ENCODE results near the gene ARHGEF3.
A peak's percentile ranks its signal among the peaks of the same experiment; 100 is the strongest.
"Not testable (repeated sequence)": the region's sequence is repeated elsewhere in the genome, so short reads cannot be mapped to it uniquely, and the experiment has no call there.

ARHGEF3 gene

DNA sequence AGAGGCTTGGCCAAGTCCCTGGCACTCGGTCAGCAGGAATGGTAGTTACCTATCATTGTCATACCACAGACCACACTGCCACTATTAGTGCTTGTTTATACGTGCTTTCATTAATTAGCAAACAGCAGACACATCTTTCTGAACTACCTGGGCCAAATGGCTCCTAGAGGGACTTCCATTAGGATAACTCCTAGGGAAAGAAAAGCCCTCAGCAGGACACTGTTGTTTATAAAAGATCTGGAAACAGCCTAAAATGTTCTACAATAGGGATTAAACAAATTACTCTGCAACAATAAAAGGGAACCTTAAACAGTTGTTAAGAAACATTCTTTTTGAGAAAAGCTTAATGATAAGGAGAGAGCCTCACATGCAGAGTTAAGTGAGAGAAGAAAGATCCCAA lies 38.5 kb downstream of the ARHGEF3 start:
- no peak overlapping the region for H3K27ac ChIP-seq (ENCODE audit: insufficient read depth in 1 of 2, low read depth in 1 of 2, low read length in 2 of 2, poor library complexity in 1 of 2, severe bottlenecking in 2 of 2)
- POLR2A ChIA-PET: no interaction called here
- no peaks in the 10 kb centered on the region for H3K9me3 ChIP-seq (ENCODE audit: control extremely low read depth in 1 of 5, control insufficient read depth in 4 of 5, insufficient read depth in 2 of 5, low read depth in 1 of 5, low read length in 4 of 5)
- H3K4me1 ChIP-seq (ENCODE audit: control extremely low read depth in 1 of 4, control insufficient read depth in 4 of 4, insufficient read depth in 4 of 4, low read length in 3 of 4): peaks cover 2 to 20% (median 11%) of the 10 kb centered on the region in 4 experiments
- DNase-seq: no peak
- peaks cover 0 to 3% (median 1%) of the 10 kb centered on the region in 4 experiments for H3K36me3 ChIP-seq (ENCODE audit: control insufficient read depth in 4 of 4, insufficient read depth in 4 of 4, low read length in 3 of 4)
- H3K4me3 ChIP-seq (ENCODE audit: control insufficient read depth in 1 of 7, extremely low read depth in 1 of 7, insufficient read depth in 4 of 7, low read depth in 2 of 7, low read length in 6 of 7): no peak overlapping the region
- no peaks in the 10 kb centered on the region for H3K27me3 ChIP-seq (replicated peaks in 2 of 5; ENCODE audit: control insufficient read depth in 4 of 5, insufficient read depth in 5 of 5, low read length in 4 of 5)
- CTCF ChIA-PET: interaction anchor here (0.7 kb wide), 1 partner anchor 86 kb away, joined by 3 read pairs; no protein-coding TSS in a partner anchor
- WGBS (ENCODE audit: insufficient coverage): no CpG with 5 or more reads among the region's 2 CpGs

DNA sequence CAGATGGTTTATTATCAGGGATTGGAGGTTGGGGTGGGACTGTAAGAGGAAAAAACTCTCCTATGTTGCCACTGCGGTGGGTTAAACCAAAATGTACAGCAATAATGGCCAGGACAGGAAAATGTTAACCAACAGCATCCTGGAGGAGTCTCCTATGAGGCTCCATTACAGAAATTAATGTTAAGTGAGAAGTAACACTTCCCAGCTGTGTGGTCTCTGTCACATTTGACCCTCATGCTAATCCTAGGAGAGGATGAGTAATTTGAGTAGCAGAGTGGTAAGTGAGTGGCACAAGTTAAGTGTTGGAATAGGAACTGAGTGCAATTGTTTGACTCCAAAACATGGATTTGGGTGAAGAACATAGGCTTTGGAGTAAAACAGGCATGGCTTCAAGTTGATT lies 39.0 kb downstream of the ARHGEF3 start:
- H3K4me3 ChIP-seq (ENCODE audit: control insufficient read depth in 1 of 7, extremely low read depth in 1 of 7, insufficient read depth in 4 of 7, low read depth in 2 of 7, low read length in 6 of 7): no peak overlapping the region
- H3K9me3 ChIP-seq (ENCODE audit: control extremely low read depth in 1 of 5, control insufficient read depth in 4 of 5, insufficient read depth in 2 of 5, low read depth in 1 of 5, low read length in 4 of 5): no peaks in the 10 kb centered on the region
- 80% methylated on average over 1 of the region's 1 CpG for WGBS (ENCODE audit: insufficient coverage)
- H3K4me1 ChIP-seq (ENCODE audit: control extremely low read depth in 1 of 4, control insufficient read depth in 4 of 4, insufficient read depth in 4 of 4, low read length in 3 of 4): peaks cover 2 to 24% (median 11%) of the 10 kb centered on the region in 4 experiments
- no peak overlapping the region for H3K27ac ChIP-seq (ENCODE audit: insufficient read depth in 1 of 2, low read depth in 1 of 2, low read length in 2 of 2, poor library complexity in 1 of 2, severe bottlenecking in 2 of 2)
- CTCF ChIA-PET: interaction anchor here (0.7 to 3.0 kb wide), 2 partner anchors 36 to 86 kb away, joined by 3 to 10 read pairs; no protein-coding TSS in a partner anchor
- DNase-seq: no peak
- no peaks in the 10 kb centered on the region for H3K27me3 ChIP-seq (replicated peaks in 2 of 5; ENCODE audit: control insufficient read depth in 4 of 5, insufficient read depth in 5 of 5, low read length in 4 of 5)
- POLR2A ChIA-PET: no interaction called here
- H3K36me3 ChIP-seq (ENCODE audit: control insufficient read depth in 4 of 4, insufficient read depth in 4 of 4, low read length in 3 of 4): peaks cover 0 to 3% (median 1%) of the 10 kb centered on the region in 4 experiments

DNA sequence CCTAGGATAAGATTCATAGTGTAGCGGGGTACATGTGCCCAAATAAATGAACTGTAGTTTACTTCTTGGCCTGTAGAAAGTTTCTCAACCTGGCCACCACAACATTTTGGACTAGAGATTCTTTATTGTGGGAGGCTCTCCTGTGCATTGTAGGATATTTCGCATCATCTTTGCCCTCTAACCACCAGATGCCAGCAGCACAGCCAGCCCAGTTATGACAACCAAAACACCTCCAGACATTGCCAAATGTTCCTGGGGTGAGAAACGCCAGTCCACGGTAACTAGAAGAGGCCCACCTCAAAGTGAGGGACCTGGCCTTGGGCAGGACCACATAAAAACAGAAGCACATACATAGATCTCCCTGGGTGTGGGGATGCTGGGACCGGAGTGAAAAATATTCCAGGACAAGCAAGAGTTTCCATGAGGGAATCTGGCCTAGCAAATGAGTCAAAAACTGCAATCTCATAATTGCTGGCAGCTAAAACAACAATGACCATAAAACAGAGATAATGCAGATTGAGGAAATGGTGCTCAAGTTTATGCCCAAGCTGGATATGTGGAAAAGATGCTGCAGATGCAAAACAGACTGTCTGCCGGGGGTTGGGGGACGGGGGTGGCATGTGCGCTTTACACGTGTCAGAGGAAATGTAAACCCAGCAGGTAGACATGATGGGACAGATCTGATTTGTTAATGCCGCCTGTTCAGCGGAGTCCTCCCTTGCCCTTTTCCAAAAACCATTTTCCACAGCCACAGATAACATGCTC lies 39.7 kb downstream of the ARHGEF3 start:
- WGBS (ENCODE audit: insufficient coverage): 52% methylated on average over 5 of the region's 11 CpGs
- POLR2A ChIA-PET: no interaction called here
- DNase-seq: peak in 2 of 3 donors; percentile 28 to 43
- no peaks in the 10 kb centered on the region for H3K27me3 ChIP-seq (replicated peaks in 2 of 5; ENCODE audit: control insufficient read depth in 4 of 5, insufficient read depth in 5 of 5, low read length in 4 of 5)
- no peaks in the 10 kb centered on the region for H3K9me3 ChIP-seq (ENCODE audit: control extremely low read depth in 1 of 5, control insufficient read depth in 4 of 5, insufficient read depth in 2 of 5, low read depth in 1 of 5, low read length in 4 of 5)
- CTCF ChIA-PET: interaction anchor here (1.3 to 3.0 kb wide), 2 partner anchors 9 to 36 kb away, joined by 5 to 10 read pairs; no protein-coding TSS in a partner anchor
- H3K4me3 ChIP-seq (ENCODE audit: control insufficient read depth in 1 of 7, extremely low read depth in 1 of 7, insufficient read depth in 4 of 7, low read depth in 2 of 7, low read length in 6 of 7): no peak overlapping the region
- H3K27ac ChIP-seq (ENCODE audit: insufficient read depth in 1 of 2, low read depth in 1 of 2, low read length in 2 of 2, poor library complexity in 1 of 2, severe bottlenecking in 2 of 2): no peak overlapping the region
- peaks cover 2 to 24% (median 11%) of the 10 kb centered on the region in 4 experiments for H3K4me1 ChIP-seq (ENCODE audit: control extremely low read depth in 1 of 4, control insufficient read depth in 4 of 4, insufficient read depth in 4 of 4, low read length in 3 of 4)
- peaks cover 0 to 3% (median 1%) of the 10 kb centered on the region in 4 experiments for H3K36me3 ChIP-seq (ENCODE audit: control insufficient read depth in 4 of 4, insufficient read depth in 4 of 4, low read length in 3 of 4)

DNA sequence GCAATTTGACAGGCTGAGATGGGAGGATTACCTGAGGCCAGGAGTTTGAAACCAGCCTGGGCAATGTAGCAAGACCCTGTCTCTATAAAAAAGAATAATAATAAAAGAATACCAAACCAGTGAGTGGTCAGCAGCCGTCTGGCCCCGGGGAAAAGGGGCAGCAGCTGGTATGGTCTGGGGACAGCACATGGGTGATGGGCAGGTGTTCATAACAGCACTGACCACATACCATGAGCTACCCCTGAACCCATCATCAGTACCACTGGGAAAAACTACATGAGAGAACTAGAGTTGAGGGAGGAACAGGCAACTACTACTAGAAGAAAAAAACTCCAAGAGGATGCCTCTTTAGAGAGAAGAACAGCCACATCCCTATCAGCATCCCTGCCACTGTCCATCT lies 40.7 kb downstream of the ARHGEF3 start:
- Histone ChIP-seq H3K4me1 (ENCODE audit: control extremely low read depth in 1 of 4, control insufficient read depth in 4 of 4, insufficient read depth in 4 of 4, low read length in 3 of 4) (peaks cover 3 to 32% (median 17%) of the 10 kb centered on the region in 4 experiments), H3K36me3 (ENCODE audit: control insufficient read depth in 4 of 4, insufficient read depth in 4 of 4, low read length in 3 of 4) (peaks cover 0 to 3% (median 1%) of the 10 kb centered on the region in 4 experiments), H3K4me3 (ENCODE audit: control insufficient read depth in 1 of 7, extremely low read depth in 1 of 7, insufficient read depth in 4 of 7, low read depth in 2 of 7, low read length in 6 of 7) (no peak overlapping the region), H3K27ac (ENCODE audit: insufficient read depth in 1 of 2, low read depth in 1 of 2, low read length in 2 of 2, poor library complexity in 1 of 2, severe bottlenecking in 2 of 2) (no peak overlapping the region), H3K27me3 (replicated peaks in 2 of 5; ENCODE audit: control insufficient read depth in 4 of 5, insufficient read depth in 5 of 5, low read length in 4 of 5) (no peaks in the 10 kb centered on the region), H3K9me3 (ENCODE audit: control extremely low read depth in 1 of 5, control insufficient read depth in 4 of 5, insufficient read depth in 2 of 5, low read depth in 1 of 5, low read length in 4 of 5) (no peaks in the 10 kb centered on the region)
- POLR2A ChIA-PET: no interaction called here
- no peak for DNase-seq
- CTCF ChIA-PET: interaction anchor here (1.1 to 3.0 kb wide), 3 partner anchors 8 to 228 kb away, joined by 3 to 10 read pairs (median 5); no protein-coding TSS in a partner anchor
- WGBS (ENCODE audit: insufficient coverage): no CpG with 5 or more reads among the region's 2 CpGs

DNA sequence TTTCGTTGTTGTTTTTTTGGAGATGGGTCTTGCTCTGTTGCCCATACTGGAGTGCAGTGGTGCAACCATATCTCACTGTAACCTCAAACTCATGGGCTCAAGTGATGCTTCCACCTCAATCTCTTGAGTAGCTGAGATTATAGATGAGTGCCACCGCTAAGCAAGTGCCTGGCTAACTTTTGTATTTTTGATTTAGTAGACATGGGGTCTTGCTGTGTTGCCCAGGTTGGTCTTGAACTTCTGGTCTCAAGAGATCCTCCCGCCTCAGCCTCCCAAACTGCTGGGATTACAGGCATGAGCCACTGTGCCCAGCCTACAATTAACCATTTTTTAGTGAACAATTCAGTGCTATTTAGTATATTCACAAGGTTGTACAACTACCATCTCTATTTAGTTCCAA lies 42.2 kb downstream of the ARHGEF3 start:
- Histone ChIP-seq H3K27ac (ENCODE audit: insufficient read depth in 1 of 2, low read depth in 1 of 2, low read length in 2 of 2, poor library complexity in 1 of 2, severe bottlenecking in 2 of 2) (no peak overlapping the region), H3K36me3 (ENCODE audit: control insufficient read depth in 4 of 4, insufficient read depth in 4 of 4, low read length in 3 of 4) (peaks cover 0 to 3% (median 1%) of the 10 kb centered on the region in 4 experiments), H3K9me3 (ENCODE audit: control extremely low read depth in 1 of 5, control insufficient read depth in 4 of 5, insufficient read depth in 2 of 5, low read depth in 1 of 5, low read length in 4 of 5) (no peaks in the 10 kb centered on the region), H3K4me3 (ENCODE audit: control insufficient read depth in 1 of 7, extremely low read depth in 1 of 7, insufficient read depth in 4 of 7, low read depth in 2 of 7, low read length in 6 of 7) (no peak overlapping the region), H3K4me1 (ENCODE audit: control extremely low read depth in 1 of 4, control insufficient read depth in 4 of 4, insufficient read depth in 4 of 4, low read length in 3 of 4) (peaks cover 14 to 47% (median 31%) of the 10 kb centered on the region in 4 experiments), H3K27me3 (replicated peaks in 2 of 5; ENCODE audit: control insufficient read depth in 4 of 5, insufficient read depth in 5 of 5, low read length in 4 of 5) (no peaks in the 10 kb centered on the region)
- no CpG with 5 or more reads among the region's 3 CpGs for WGBS (ENCODE audit: insufficient coverage)
- POLR2A ChIA-PET: no interaction called here
- CTCF ChIA-PET: interaction anchor here (1.8 to 2.1 kb wide), 2 partner anchors 23 to 40 kb away, joined by 8 to 15 read pairs; no protein-coding TSS in a partner anchor
- DNase-seq: no peak

DNA sequence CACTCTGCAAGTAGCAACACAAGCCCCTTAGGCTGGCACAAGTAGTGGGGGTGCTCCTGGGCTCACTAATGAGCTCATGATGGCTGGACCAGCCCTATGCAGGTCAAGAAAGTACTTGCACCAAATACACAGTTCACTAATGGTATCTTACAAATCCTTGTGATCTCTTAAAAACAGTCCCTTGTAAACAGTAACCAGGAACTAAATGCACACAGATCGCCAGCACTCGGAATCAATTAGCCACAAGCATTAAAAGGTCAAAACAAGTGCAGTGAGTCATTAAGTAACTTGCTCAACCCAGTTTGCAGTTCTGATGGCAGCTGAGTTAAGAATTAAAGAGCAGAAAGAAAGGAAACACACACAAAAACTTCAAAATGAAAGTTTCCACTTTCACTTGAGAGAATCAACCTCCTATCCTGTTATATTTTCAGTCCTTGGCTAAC lies 43.2 kb downstream of the ARHGEF3 start:
- Histone ChIP-seq H3K36me3 (ENCODE audit: control insufficient read depth in 4 of 4, insufficient read depth in 4 of 4, low read length in 3 of 4) (peaks cover 0 to 3% (median 0%) of the 10 kb centered on the region in 4 experiments), H3K4me3 (ENCODE audit: control insufficient read depth in 1 of 7, extremely low read depth in 1 of 7, insufficient read depth in 4 of 7, low read depth in 2 of 7, low read length in 6 of 7) (peak overlapping the region in 3 of 7 experiments; percentile 13 to 68 (median 15)), H3K27me3 (replicated peaks in 2 of 5; ENCODE audit: control insufficient read depth in 4 of 5, insufficient read depth in 5 of 5, low read length in 4 of 5) (no peaks in the 10 kb centered on the region), H3K9me3 (ENCODE audit: control extremely low read depth in 1 of 5, control insufficient read depth in 4 of 5, insufficient read depth in 2 of 5, low read depth in 1 of 5, low read length in 4 of 5) (no peaks in the 10 kb centered on the region), H3K27ac (ENCODE audit: insufficient read depth in 1 of 2, low read depth in 1 of 2, low read length in 2 of 2, poor library complexity in 1 of 2, severe bottlenecking in 2 of 2) (peak overlapping the region; percentile 30 to 75), H3K4me1 (ENCODE audit: control extremely low read depth in 1 of 4, control insufficient read depth in 4 of 4, insufficient read depth in 4 of 4, low read length in 3 of 4) (peaks cover 18 to 56% (median 39%) of the 10 kb centered on the region in 4 experiments)
- WGBS (ENCODE audit: insufficient coverage): 6% methylated on average over 2 of the region's 2 CpGs
- ChIA-PET CTCF (interaction anchor here (1.0 to 2.1 kb wide), 4 partner anchors 12 to 41 kb away, joined by 3 to 15 read pairs (median 6); no protein-coding TSS in a partner anchor), POLR2A (interaction anchor here (0.6 kb wide), 1 partner anchor 498 kb away, joined by 3 read pairs; no protein-coding TSS in a partner anchor)
- peak; percentile 42 to 87 (median 80) for DNase-seq

DNA sequence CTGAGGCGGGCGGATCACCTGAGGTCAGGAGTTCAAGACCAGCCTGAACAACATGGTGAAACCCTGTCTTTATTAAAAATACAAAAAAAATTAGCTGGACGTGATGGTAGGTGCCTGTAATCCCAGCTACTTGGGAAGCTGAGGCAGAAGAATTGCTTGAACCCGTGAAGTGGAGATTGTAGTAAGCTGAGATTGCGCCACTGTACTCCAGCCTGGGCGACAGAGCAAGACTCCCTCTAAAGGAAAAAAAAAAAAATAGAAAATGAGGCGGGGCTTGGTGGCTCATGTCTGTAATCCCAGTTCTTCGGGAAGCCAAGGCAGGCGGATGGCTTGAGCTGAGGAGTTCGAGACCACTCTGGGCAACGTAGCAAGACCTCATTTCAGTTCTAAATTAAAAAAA lies 43.7 kb downstream of the ARHGEF3 start:
- DNase-seq; H3K27me3 ChIP-seq (replicated peaks in 2 of 5; ENCODE audit: control insufficient read depth in 4 of 5, insufficient read depth in 5 of 5, low read length in 4 of 5); H3K9me3 ChIP-seq (ENCODE audit: control extremely low read depth in 1 of 5, control insufficient read depth in 4 of 5, insufficient read depth in 2 of 5, low read depth in 1 of 5, low read length in 4 of 5); H3K27ac ChIP-seq (ENCODE audit: insufficient read depth in 1 of 2, low read depth in 1 of 2, low read length in 2 of 2, poor library complexity in 1 of 2, severe bottlenecking in 2 of 2); H3K36me3 ChIP-seq (ENCODE audit: control insufficient read depth in 4 of 4, insufficient read depth in 4 of 4, low read length in 3 of 4); H3K4me3 ChIP-seq (ENCODE audit: control insufficient read depth in 1 of 7, extremely low read depth in 1 of 7, insufficient read depth in 4 of 7, low read depth in 2 of 7, low read length in 6 of 7); POLR2A ChIA-PET: not testable (repeated sequence)
- 100% methylated on average over 1 of the region's 11 CpGs for WGBS (ENCODE audit: insufficient coverage)
- peaks cover 18 to 61% (median 44%) of the 10 kb centered on the region in 4 experiments for H3K4me1 ChIP-seq (ENCODE audit: control extremely low read depth in 1 of 4, control insufficient read depth in 4 of 4, insufficient read depth in 4 of 4, low read length in 3 of 4)
- CTCF ChIA-PET: interaction anchor here (1.0 to 2.1 kb wide), 4 partner anchors 12 to 41 kb away, joined by 3 to 15 read pairs (median 6); no protein-coding TSS in a partner anchor
